ENCODE results near the gene EOLA2.
"Not testable (repeated sequence)": the region's sequence is repeated elsewhere in the genome, so short reads cannot be mapped to it uniquely, and the experiment has no call there.

- not testable (repeated sequence) for TF ChIP-seq POLR2AphosphoS5 (IDR thresholded peaks at IDR 0.05; ENCODE audit: low read depth, low read length); POLR2A (IDR thresholded peaks at IDR 0.05; ENCODE audit: low read depth, low read length); TAF1 (IDR thresholded peaks at IDR 0.05; ENCODE audit: borderline replicate concordance, low read depth, low read length)
These were observed 10.4 kb downstream of the EOLA2 start for GRCh38 chrX:149927964-149928258.

All from GM12892 (cell line).